Jurkat, Clone E6-1 (cell line): Measurements from ENCODE around the gene C1D.

Source experiments
- DNase-seq: peaks from one replicate; pipeline ENCODE4 v3.0.0-alpha.2; 2011; ENCODE audit warnings: low read depth, low spot score
- H3K4me3 ChIP-seq: 2 replicates; pipeline ENCODE4 v1.5.1; 2011; ENCODE audit warnings: mild to moderate bottlenecking, low read length, control low read depth, moderate library complexity

C1D gene

GRCh38 chr2:68060652-68061051 is 2.2 kb downstream of the C1D start:
- H3K4me3 ChIP-seq: no peak overlapping the region
- DNase-seq: no peak

- no peak for DNase-seq
- H3K4me3 ChIP-seq: no peak overlapping the region
Measured at GRCh38 chr2:68059784-68060525, 2.8 kb downstream of the C1D start.

GRCh38 chr2:68057658-68058396 is 5.0 kb downstream of the C1D start:
- H3K4me3 ChIP-seq: no peak overlapping the region
- no peak for DNase-seq

GRCh38 chr2:68052717-68053422 is 9.9 kb downstream of the C1D start:
- H3K4me3 ChIP-seq: no peak overlapping the region
- no peak for DNase-seq

GRCh38 chr2:68050353-68050752 is 12.5 kb downstream of the C1D start:
- no peak overlapping the region for H3K4me3 ChIP-seq
- no peak for DNase-seq

- no peak for DNase-seq
- no peak overlapping the region for H3K4me3 ChIP-seq
Measured at GRCh38 chr2:68046642-68047240, 16.1 kb downstream of the C1D start.

- H3K4me3 ChIP-seq: no peak overlapping the region
- no peak for DNase-seq
Measured at GRCh38 chr2:68046224-68046623, 16.6 kb downstream of the C1D start.

GRCh38 chr2:68045342-68045741 is 17.5 kb downstream of the C1D start:
- H3K4me3 ChIP-seq: no peak overlapping the region
- no peak for DNase-seq

- no peak overlapping the region for H3K4me3 ChIP-seq
- DNase-seq: no peak
Measured at GRCh38 chr2:68044099-68044498, 18.7 kb downstream of the C1D start.

GRCh38 chr2:68043695-68044094 is 19.1 kb downstream of the C1D start:
- no peak for DNase-seq
- no peak overlapping the region for H3K4me3 ChIP-seq

- no peak for DNase-seq
Measured at GRCh38 chr2:68043032-68043431, 19.8 kb downstream of the C1D start.

GRCh38 chr2:68041704-68042245 is 21.0 kb downstream of the C1D start:
- no peak for DNase-seq

More at GRCh38 chr2:68043032-68043431, 19.8 kb downstream of the C1D start:
- no peak overlapping the region for H3K4me3 ChIP-seq

GRCh38 chr2:68040078-68040477 is 22.7 kb downstream of the C1D start:
- DNase-seq: no peak
- no peak overlapping the region for H3K4me3 ChIP-seq

More at GRCh38 chr2:68041704-68042245, 21.0 kb downstream of the C1D start:
- no peak overlapping the region for H3K4me3 ChIP-seq

GRCh38 chr2:68039317-68039716 is 23.5 kb downstream of the C1D start:
- no peak for DNase-seq
- H3K4me3 ChIP-seq: no peak overlapping the region

GRCh38 chr2:68032702-68033101 is 30.1 kb downstream of the C1D start:
- DNase-seq: no peak
- H3K4me3 ChIP-seq: no peak overlapping the region

GRCh38 chr2:68031542-68032160 is 31.2 kb downstream of the C1D start:
- no peak overlapping the region for H3K4me3 ChIP-seq
- DNase-seq: peak; percentile 66

- H3K4me3 ChIP-seq: no peak overlapping the region
- DNase-seq: no peak
Measured at GRCh38 chr2:68031043-68031442, 31.8 kb downstream of the C1D start.

- H3K4me3 ChIP-seq: no peak overlapping the region
- DNase-seq: no peak
Measured at GRCh38 chr2:68030529-68030928, 32.3 kb downstream of the C1D start.

- H3K4me3 ChIP-seq: no peak overlapping the region
- DNase-seq: no peak
Measured at GRCh38 chr2:68027959-68028358, 34.8 kb downstream of the C1D start.
